IMR-90 (cell line): ENCODE results near the gene TMF1.

Experiments used
- BHLHE40 ChIP-seq: fragments of 150-350 bp; IDR thresholded peaks from 2 replicates; pipeline ENCODE4 v1.6.1; 2016; ENCODE audit warnings: mild to moderate bottlenecking, low read depth, low read length
- CTCF ChIP-seq: conservative IDR thresholded peaks from 2 replicates; pipeline ENCODE4 v1.5.1; 2012; ENCODE audit warnings: mild to moderate bottlenecking, low read depth, low read length, improper control_type of control experiment
- MAFK ChIP-seq: IDR thresholded peaks from 2 replicates; pipeline ENCODE4 v1.6.1; 2012; ENCODE audit warnings: low read depth, low read length, improper control_type of control experiment

- TF ChIP-seq CTCF (no peak), BHLHE40 (no peak), MAFK (no peak)
Measured at GRCh38 chr3:69005791-69006482, 46.2 kb downstream of the TMF1 start.
